ENCODE data around the gene RFNG.

DNA sequence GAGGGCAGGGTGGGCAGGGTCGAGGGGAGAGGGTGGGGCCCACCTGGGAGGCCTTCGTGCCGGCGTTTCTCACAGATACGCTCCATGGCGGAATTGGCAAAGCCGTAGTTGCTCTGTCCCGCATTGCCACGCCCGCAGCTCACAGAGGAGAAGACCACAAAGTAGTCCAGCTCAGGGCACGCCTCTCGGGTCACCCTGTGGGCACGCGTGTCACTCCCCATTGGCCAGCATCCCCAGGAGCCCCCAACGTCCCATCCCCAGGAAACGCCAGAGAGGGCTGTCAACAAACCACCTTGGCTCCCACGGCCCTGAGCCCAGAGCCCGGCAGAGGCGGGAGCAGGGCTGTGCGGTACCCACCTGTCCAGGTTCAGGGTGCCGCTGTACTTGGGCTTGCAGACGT is 30.4 kb upstream of the RFNG start:
- TF ChIP-seq, protein P1, sequence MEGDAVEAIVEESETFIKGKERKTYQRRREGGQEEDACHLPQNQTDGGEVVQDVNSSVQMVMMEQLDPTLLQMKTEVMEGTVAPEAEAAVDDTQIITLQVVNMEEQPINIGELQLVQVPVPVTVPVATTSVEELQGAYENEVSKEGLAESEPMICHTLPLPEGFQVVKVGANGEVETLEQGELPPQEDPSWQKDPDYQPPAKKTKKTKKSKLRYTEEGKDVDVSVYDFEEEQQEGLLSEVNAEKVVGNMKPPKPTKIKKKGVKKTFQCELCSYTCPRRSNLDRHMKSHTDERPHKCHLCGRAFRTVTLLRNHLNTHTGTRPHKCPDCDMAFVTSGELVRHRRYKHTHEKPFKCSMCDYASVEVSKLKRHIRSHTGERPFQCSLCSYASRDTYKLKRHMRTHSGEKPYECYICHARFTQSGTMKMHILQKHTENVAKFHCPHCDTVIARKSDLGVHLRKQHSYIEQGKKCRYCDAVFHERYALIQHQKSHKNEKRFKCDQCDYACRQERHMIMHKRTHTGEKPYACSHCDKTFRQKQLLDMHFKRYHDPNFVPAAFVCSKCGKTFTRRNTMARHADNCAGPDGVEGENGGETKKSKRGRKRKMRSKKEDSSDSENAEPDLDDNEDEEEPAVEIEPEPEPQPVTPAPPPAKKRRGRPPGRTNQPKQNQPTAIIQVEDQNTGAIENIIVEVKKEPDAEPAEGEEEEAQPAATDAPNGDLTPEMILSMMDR (IDR thresholded peaks at IDR 0.05) = no peak
- TF ChIP-seq EZH2 (IDR thresholded peaks at IDR 0.05; ENCODE audit: borderline replicate concordance, insufficient read depth, low read depth, low read length, poor library complexity, severe bottlenecking) = no peak
